Panc1 (cell line): Measurements from ENCODE around the gene ABL1. TPM values are rescaled to one million over a fixed set of nuclear protein-coding genes. Genes with fewer than 3 reads are reported as not detected.

Source experiments
- ATAC-seq: fragments of 200-7000 bp; cut with Tn5 transposase; 2 replicates; pipeline ENCODE4 v1.9.1; 2020; ENCODE audit warnings: mild to moderate bottlenecking, moderate library complexity
- BruUV-seq: library from RNA; stranded (reverse); fragments of 400-500 nt; replicated peaks from 2 replicates; lab custom pipeline; 2021; lab: Mats Ljungman, UMichigan
- CTCF ChIA-PET: fragments of 300-600 bp; sonication (Branson Sonifier 250); formaldehyde crosslinking; loops from one replicate; lab custom pipeline; 2022; ENCODE audit warnings: antibody characterized with exemption; lab: Charles Lee
- POLR2A ChIA-PET: fragments of 300-600 bp; sonication (Branson Sonifier 250); formaldehyde crosslinking; loops from one replicate; lab custom pipeline; 2022; ENCODE audit warnings: antibody characterized with exemption; lab: Charles Lee
- DNase-seq: peaks from one replicate; pipeline ENCODE4 v3.0.0-alpha.2; 2010; ENCODE audit warnings: low read depth, low spot score
- H3K27ac ChIP-seq: 2 replicates; pipeline ENCODE4 v1.5.1; 2011; ENCODE audit warnings: mild to moderate bottlenecking, low read length, inconsistent platforms
- H3K27me3 ChIP-seq: fragments of 200-500 bp; sonication (Bioruptor generic); 2 replicates; pipeline ENCODE4 v1.6.0; 2014; ENCODE audit warnings: low read length, inconsistent platforms; ENCODE audit not compliant: control insufficient read depth, insufficient read depth
- H3K36me3 ChIP-seq: fragments of 200-500 bp; sonication (Bioruptor generic); 2 replicates; pipeline ENCODE4 v1.5.1; 2014; ENCODE audit warnings: inconsistent platforms, mild to moderate bottlenecking, low read length, moderate library complexity; ENCODE audit not compliant: control insufficient read depth, insufficient read depth
- H3K4me1 ChIP-seq: 2 replicates; pipeline ENCODE4 v1.5.1; 2011; ENCODE audit warnings: inconsistent platforms, mild to moderate bottlenecking, low read length, moderate library complexity; ENCODE audit not compliant: control insufficient read depth, insufficient read depth
- H3K4me3 ChIP-seq, 2 experiments: 2 replicates each; pipeline ENCODE4 v1.5.1; 2011 to 2012; ENCODE audit warnings: low read depth in 2 of 2, low read length in 2 of 2, mild to moderate bottlenecking in 2 of 2, inconsistent platforms in 1 of 2, moderate library complexity in 1 of 2
- H3K9me3 ChIP-seq: fragments of 200-500 bp; sonication (Bioruptor generic); 2 replicates; pipeline ENCODE4 v1.5.1; 2014; ENCODE audit warnings: low read depth, mild to moderate bottlenecking, inconsistent platforms, low read length, moderate library complexity; ENCODE audit not compliant: control insufficient read depth, insufficient read depth
- POLR2AphosphoS5 ChIP-seq: IDR thresholded peaks from 2 replicates; pipeline ENCODE4 v1.6.1; 2012; ENCODE audit warnings: mild to moderate bottlenecking, low read depth, low read length, moderate library complexity
- SIN3A ChIP-seq: IDR thresholded peaks from 2 replicates; pipeline ENCODE4 v1.6.1; 2012; ENCODE audit warnings: low read depth, mild to moderate bottlenecking, low read length, moderate library complexity, borderline replicate concordance; ENCODE audit not compliant: insufficient read depth
- TCF7L2 ChIP-seq: IDR thresholded peaks from 2 replicates; pipeline ENCODE4 v1.6.1; 2011; ENCODE audit warnings: mild to moderate bottlenecking, low read depth, low read length, inconsistent platforms
- in situ Hi-C: cut with HindIII; loops from 2 replicates; pipeline ENCODE4 v1.10.0; 2016; ENCODE audit warnings: low sequenced_read_pairs, low pct_unique_long_range_greater_than_20kb
- intact Hi-C: fragments of 100-400 bp; cut with micrococcal nuclease; formaldehyde crosslinking; loops from one replicate; pipeline ENCODE4 v1.10.0; 2022; ENCODE audit not compliant: unreplicated experiment
- total RNA-seq: library from RNA; stranded (reverse); gene quantifications from one replicate; pipeline ENCODE4 v1.2.1, GENCODE V29; 2021; ENCODE audit not compliant: unreplicated experiment
- TF ChIP-seq, protein P1 (sequence below), 2 experiments: IDR thresholded peaks; 2 replicates each; pipeline ENCODE4 v1.6.1; 2011 to 2012; ENCODE audit warnings: low read depth in 2 of 2, control low read depth in 1 of 2, low read length in 1 of 2, mild to moderate bottlenecking in 1 of 2, moderate library complexity in 1 of 2; ENCODE audit not compliant: insufficient read depth in 1 of 2
- TF ChIP-seq, protein P2 (sequence below): fragments of 450-650 bp; IDR thresholded peaks from 2 replicates; pipeline ENCODE4 v1.5.1; 2017; ENCODE audit warnings: mild to moderate bottlenecking

ABL1 gene
- total RNA-seq, 1 experiment from 2014 or later = 48.4 TPM

DNA sequence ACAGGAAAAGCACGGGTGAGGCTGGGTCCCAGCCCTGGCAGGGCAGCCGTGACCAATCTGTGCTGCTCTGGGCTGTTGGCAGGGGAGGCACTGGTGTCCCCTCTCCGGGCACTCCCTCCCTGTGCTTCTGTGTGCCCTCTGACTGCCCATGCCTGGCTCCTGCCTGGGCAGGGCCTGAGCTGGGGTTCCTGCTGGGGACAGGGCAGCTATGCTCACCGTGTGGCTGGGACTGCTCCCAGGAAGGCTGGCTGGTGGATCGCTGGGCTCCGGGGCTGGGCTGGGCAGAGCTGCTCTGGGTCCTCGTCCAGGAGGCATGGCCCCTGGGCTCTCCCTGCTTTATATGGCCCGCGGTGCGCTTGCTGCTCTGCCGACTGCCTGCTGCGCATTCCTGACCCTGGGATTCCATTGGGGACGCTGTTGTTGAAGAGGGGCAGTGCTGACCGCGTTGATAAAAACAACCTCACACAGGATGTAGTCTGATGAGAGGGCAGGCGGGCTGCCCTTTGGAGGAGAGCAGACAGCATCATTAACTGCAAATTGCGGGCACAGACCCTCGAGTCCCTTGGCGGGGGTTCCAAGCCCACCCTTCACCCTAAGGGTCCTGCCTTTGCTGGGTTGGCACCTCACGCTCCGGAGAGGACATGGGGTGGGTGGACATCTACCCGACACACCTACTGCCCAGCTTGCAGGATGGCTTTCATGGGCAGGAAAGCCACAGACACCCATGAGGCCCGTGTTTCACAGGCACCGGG lies 60.6 kb downstream of the ABL1 start:
- no peak overlapping the region for H3K4me3 ChIP-seq
- BruUV-seq = no TSS peak
- POLR2A ChIA-PET = no interaction called here
- TF ChIP-seq, protein P1, sequence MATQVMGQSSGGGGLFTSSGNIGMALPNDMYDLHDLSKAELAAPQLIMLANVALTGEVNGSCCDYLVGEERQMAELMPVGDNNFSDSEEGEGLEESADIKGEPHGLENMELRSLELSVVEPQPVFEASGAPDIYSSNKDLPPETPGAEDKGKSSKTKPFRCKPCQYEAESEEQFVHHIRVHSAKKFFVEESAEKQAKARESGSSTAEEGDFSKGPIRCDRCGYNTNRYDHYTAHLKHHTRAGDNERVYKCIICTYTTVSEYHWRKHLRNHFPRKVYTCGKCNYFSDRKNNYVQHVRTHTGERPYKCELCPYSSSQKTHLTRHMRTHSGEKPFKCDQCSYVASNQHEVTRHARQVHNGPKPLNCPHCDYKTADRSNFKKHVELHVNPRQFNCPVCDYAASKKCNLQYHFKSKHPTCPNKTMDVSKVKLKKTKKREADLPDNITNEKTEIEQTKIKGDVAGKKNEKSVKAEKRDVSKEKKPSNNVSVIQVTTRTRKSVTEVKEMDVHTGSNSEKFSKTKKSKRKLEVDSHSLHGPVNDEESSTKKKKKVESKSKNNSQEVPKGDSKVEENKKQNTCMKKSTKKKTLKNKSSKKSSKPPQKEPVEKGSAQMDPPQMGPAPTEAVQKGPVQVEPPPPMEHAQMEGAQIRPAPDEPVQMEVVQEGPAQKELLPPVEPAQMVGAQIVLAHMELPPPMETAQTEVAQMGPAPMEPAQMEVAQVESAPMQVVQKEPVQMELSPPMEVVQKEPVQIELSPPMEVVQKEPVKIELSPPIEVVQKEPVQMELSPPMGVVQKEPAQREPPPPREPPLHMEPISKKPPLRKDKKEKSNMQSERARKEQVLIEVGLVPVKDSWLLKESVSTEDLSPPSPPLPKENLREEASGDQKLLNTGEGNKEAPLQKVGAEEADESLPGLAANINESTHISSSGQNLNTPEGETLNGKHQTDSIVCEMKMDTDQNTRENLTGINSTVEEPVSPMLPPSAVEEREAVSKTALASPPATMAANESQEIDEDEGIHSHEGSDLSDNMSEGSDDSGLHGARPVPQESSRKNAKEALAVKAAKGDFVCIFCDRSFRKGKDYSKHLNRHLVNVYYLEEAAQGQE (IDR thresholded peaks at IDR 0.05; ENCODE audit: insufficient read depth in 1 of 2, low read depth in 2 of 2, low read length in 1 of 2) = no peak
- TF ChIP-seq, protein P2, sequence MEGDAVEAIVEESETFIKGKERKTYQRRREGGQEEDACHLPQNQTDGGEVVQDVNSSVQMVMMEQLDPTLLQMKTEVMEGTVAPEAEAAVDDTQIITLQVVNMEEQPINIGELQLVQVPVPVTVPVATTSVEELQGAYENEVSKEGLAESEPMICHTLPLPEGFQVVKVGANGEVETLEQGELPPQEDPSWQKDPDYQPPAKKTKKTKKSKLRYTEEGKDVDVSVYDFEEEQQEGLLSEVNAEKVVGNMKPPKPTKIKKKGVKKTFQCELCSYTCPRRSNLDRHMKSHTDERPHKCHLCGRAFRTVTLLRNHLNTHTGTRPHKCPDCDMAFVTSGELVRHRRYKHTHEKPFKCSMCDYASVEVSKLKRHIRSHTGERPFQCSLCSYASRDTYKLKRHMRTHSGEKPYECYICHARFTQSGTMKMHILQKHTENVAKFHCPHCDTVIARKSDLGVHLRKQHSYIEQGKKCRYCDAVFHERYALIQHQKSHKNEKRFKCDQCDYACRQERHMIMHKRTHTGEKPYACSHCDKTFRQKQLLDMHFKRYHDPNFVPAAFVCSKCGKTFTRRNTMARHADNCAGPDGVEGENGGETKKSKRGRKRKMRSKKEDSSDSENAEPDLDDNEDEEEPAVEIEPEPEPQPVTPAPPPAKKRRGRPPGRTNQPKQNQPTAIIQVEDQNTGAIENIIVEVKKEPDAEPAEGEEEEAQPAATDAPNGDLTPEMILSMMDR = no peak
- TF ChIP-seq TCF7L2 (no peak), SIN3A (no peak), POLR2AphosphoS5 (no peak)
- no peak overlapping the region for H3K27ac ChIP-seq
- H3K27me3 ChIP-seq = no peaks in the 10 kb centered on the region
- H3K36me3 ChIP-seq = no peaks in the 10 kb centered on the region
- intact Hi-C loops (loop anchor here (10.0 kb wide), 1 partner anchor 49 kb away; no protein-coding TSS in a partner anchor), in situ Hi-C loops (no loop called here)
- DNase-seq = no peak
- H3K4me1 ChIP-seq = no peaks in the 10 kb centered on the region
- CTCF ChIA-PET = interaction anchor here (0.7 kb wide), 1 partner anchor 103 kb away, joined by 3 read pairs; no protein-coding TSS in a partner anchor
- peak; percentile 39; the same call in 1 of the 2 replicates for ATAC-seq
- H3K9me3 ChIP-seq = no peaks in the 10 kb centered on the region

DNA sequence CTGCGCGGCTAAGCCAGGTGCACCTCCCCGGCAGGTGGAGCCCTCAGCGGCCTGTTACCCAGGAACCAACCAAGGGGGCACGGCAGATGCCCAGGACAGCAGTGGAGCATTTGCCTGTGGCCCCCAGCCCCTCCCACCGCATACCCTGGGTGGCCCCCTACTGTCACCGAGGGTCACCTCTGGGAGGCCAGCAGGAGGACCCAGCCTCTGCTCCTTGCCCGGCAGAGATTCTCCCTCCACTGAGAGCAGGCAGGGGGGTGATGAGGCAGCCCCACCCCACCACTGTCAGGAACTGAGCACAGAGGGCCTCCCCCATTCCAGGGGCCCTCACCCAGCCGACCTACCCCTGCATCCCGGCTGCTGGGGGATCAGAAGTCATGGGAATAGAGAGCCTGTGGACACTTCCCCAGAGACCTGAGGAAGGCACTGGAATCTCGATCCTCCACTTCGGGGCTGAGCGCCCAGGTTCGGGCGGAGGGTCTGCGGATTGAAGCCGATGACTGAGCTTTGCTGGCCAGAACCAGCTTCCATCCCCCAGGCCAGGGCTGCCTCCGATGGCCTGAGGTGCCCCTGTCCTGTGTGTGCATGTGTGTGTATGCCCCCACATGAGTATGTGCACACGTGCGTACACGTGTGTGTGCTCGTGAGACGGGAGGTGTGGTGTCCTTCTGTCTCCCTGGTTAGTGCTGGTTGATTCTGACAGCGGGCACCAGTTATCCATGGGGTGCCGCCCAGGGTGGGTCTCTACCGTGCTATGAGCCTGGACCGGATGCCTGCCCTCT lies 61.4 kb downstream of the ABL1 start, which contains the start of gene QRFP:
Gene QRFP, minus strand, starts transcription at position 580 of the 782 bp plus-strand sequence. CDS start 2,974 bp downstream, outside the sequence.
- Histone ChIP-seq H3K36me3 (no peaks in the 10 kb centered on the region), H3K27me3 (no peaks in the 10 kb centered on the region), H3K4me1 (no peaks in the 10 kb centered on the region), H3K9me3 (no peaks in the 10 kb centered on the region), H3K27ac (no peak within 1 kb of the TSS), H3K4me3 (no peak within 1 kb of the TSS)
- TF ChIP-seq SIN3A (no peak), TCF7L2 (no peak), POLR2AphosphoS5 (no peak)
- TF ChIP-seq, protein P2 = no peak
- TF ChIP-seq, protein P1 (IDR thresholded peaks at IDR 0.05; ENCODE audit: insufficient read depth in 1 of 2, low read depth in 2 of 2, low read length in 1 of 2) = no peak
- ATAC-seq = peak; percentile 61; the same call in 1 of the 2 replicates
- no peak for DNase-seq
- in situ Hi-C loops (no loop called here), intact Hi-C loops (loop anchor here (10.0 kb wide), 1 partner anchor 48 kb away; no protein-coding TSS in a partner anchor)
- ChIA-PET POLR2A (no interaction called here), CTCF (interaction anchor here (0.7 kb wide), 1 partner anchor 102 kb away, joined by 3 read pairs; no protein-coding TSS in a partner anchor)
- BruUV-seq = no TSS peak
